Epithelial cell of esophagus (primary cell): ENCODE results near the gene MAMDC2.

Experiments used
- DNase-seq: peaks from one replicate; pipeline ENCODE4 v3.0.0; 2010; ENCODE audit warnings: low read depth
- H3K4me3 ChIP-seq: 2 replicates; pipeline ENCODE4 v1.5.1; 2011; ENCODE audit warnings: mild to moderate bottlenecking, low read length, control low read depth
- CTCF ChIP-seq: IDR thresholded peaks from 2 replicates; pipeline ENCODE4 v1.5.1; 2011; ENCODE audit warnings: low read depth, mild to moderate bottlenecking, low read length, control low read depth, inconsistent platforms; ENCODE audit not compliant: insufficient read depth; ENCODE audit errors: missing control alignments

MAMDC2 gene

GRCh38 chr9:70117835-70118319, 74.2 kb downstream of the MAMDC2 start:
- no peak for TF ChIP-seq CTCF
- peak; percentile 50 for DNase-seq
- H3K4me3 ChIP-seq, result no peak overlapping the region

- no peak overlapping the region for H3K4me3 ChIP-seq
- DNase-seq, result no peak
Observed at GRCh38 chr9:70119786-70120185, 76.1 kb downstream of the MAMDC2 start.

GRCh38 chr9:70120834-70121510, 77.3 kb downstream of the MAMDC2 start:
- no peak overlapping the region for H3K4me3 ChIP-seq
- TF ChIP-seq CTCF, result peak; percentile 50
- DNase-seq, result peak; percentile 93

More at GRCh38 chr9:70119786-70120185, 76.1 kb downstream of the MAMDC2 start:
- TF ChIP-seq CTCF, result no peak

- peak; percentile 61 for DNase-seq
- H3K4me3 ChIP-seq, result no peak overlapping the region
- no peak for TF ChIP-seq CTCF
Observed at GRCh38 chr9:70121818-70122436, 78.3 kb downstream of the MAMDC2 start.

GRCh38 chr9:70123695-70124094, 80.0 kb downstream of the MAMDC2 start:
- H3K4me3 ChIP-seq, result no peak overlapping the region
- no peak for TF ChIP-seq CTCF
- DNase-seq, result no peak

GRCh38 chr9:70125621-70126263, 82.1 kb downstream of the MAMDC2 start:
- H3K4me3 ChIP-seq, result no peak overlapping the region
- TF ChIP-seq CTCF, result no peak
- DNase-seq, result peak; percentile 83

- DNase-seq, result no peak
- H3K4me3 ChIP-seq, result no peak overlapping the region
- TF ChIP-seq CTCF, result no peak
Observed at GRCh38 chr9:70127036-70127435, 83.4 kb downstream of the MAMDC2 start.
